OCI-LY3 (cell line): ENCODE measurements around the gene NUDT1.

Experiments
- H2AFZ ChIP-seq: fragments of 200-600, 300-600 bp; shearing (Covaris generic); 2 replicates; pipeline ENCODE4 v1.6.0; 2014; ENCODE audit warnings: antibody characterized with exemption, low read depth, low read length
- H3K27ac ChIP-seq: fragments of 200-600, 300-600 bp; sonication (generic); 2 replicates; pipeline ENCODE4 v1.5.1; 2014; ENCODE audit warnings: mild to moderate bottlenecking, low read length, moderate library complexity, mixed read lengths
- H3K27me3 ChIP-seq: fragments of 200-600, 300-600 bp; sonication (generic); 2 replicates; pipeline ENCODE4 v1.6.1; 2014; ENCODE audit warnings: low read depth, low read length, mixed read lengths
- H3K36me3 ChIP-seq: fragments of 200-600, 300-600 bp; sonication (generic); replicated peaks from 2 replicates; pipeline ENCODE3; 2014; ENCODE audit warnings: low read depth, low read length, mixed read lengths
- H3K4me1 ChIP-seq: fragments of 300-600, 200-600 bp; sonication (generic); 2 replicates; pipeline ENCODE4 v1.6.1; 2014; ENCODE audit warnings: low read length, mixed read lengths
- H3K4me2 ChIP-seq: fragments of 200-600, 300-600 bp; sonication (generic); 2 replicates; pipeline ENCODE4 v1.6.1; 2014; ENCODE audit warnings: low read length, mixed read lengths
- H3K4me3 ChIP-seq: fragments of 300-600, 200-600 bp; sonication (generic); 2 replicates; pipeline ENCODE4 v1.5.1; 2014; ENCODE audit warnings: antibody characterized with exemption, mild to moderate bottlenecking, low read length, moderate library complexity
- H3K79me2 ChIP-seq: fragments of 300-600, 200-600 bp; shearing (Covaris generic); 2 replicates; pipeline ENCODE4 v1.6.1; 2014; ENCODE audit warnings: mild to moderate bottlenecking, low read length, mixed read lengths
- H3K9ac ChIP-seq: fragments of 300-600, 200-600 bp; shearing (Covaris generic); 2 replicates; pipeline ENCODE4 v1.6.0; 2014; ENCODE audit warnings: mild to moderate bottlenecking, low read length, moderate library complexity
- H3K9me3 ChIP-seq: fragments of 200-600, 300-600 bp; shearing (Covaris generic); 2 replicates; pipeline ENCODE4 v1.6.1; 2014; ENCODE audit warnings: low read length, mixed read lengths; ENCODE audit not compliant: insufficient read depth
- H4K20me1 ChIP-seq: fragments of 200-600, 300-600 bp; sonication (generic); 2 replicates; pipeline ENCODE4 v1.6.1; 2016; ENCODE audit warnings: low read length, mixed read lengths; ENCODE audit not compliant: insufficient read depth
- CTCF ChIP-seq: fragments of 200-600, 300-600 bp; sonication (generic); IDR thresholded peaks from 2 replicates; pipeline ENCODE4 v1.5.1; 2014; ENCODE audit warnings: antibody characterized with exemption, low read length, low read depth
- EZH2phosphoT487 ChIP-seq: fragments of 200-600 bp; shearing (Covaris generic); IDR thresholded peaks from 2 replicates; pipeline ENCODE4 v1.6.1; 2018; ENCODE audit warnings: antibody characterized with exemption, mixed run types, low read depth

Gene NUDT1

GRCh38 chr7:2230882-2231281 lies 11.1 kb upstream of the NUDT1 start:
- Histone ChIP-seq H3K4me2 (no peak overlapping the region), H3K9ac (no peak overlapping the region), H3K36me3 (peaks cover 23% of the 10 kb centered on the region), H3K9me3 (no peaks in the 10 kb centered on the region), H4K20me1 (0 out of 2 replicates have a peak, but pooled peaks cover 4% of the 10 kb centered on the region), H3K27ac (no peak overlapping the region), H3K79me2 (peaks cover 48% of the 10 kb centered on the region), H2AFZ (no peak overlapping the region), H3K4me1 (peaks cover 7% of the 10 kb centered on the region), H3K27me3 (no peaks in the 10 kb centered on the region), H3K4me3 (no peak overlapping the region)
- no peak for TF ChIP-seq EZH2phosphoT487
- TF ChIP-seq CTCF = no peak

- Histone ChIP-seq H4K20me1 (0 out of 2 replicates have a peak, but pooled peaks cover 4% of the 10 kb centered on the region), H3K36me3 (peaks cover 27% of the 10 kb centered on the region), H3K27ac (peak overlapping the region; percentile 46), H3K9ac (peak overlapping the region; percentile 87), H2AFZ (no peak overlapping the region), H3K27me3 (no peaks in the 10 kb centered on the region), H3K4me1 (peaks cover 17% of the 10 kb centered on the region), H3K79me2 (peaks cover 58% of the 10 kb centered on the region), H3K4me3 (peak overlapping the region; percentile 93), H3K4me2 (peak overlapping the region; percentile 92), H3K9me3 (no peaks in the 10 kb centered on the region)
- TF ChIP-seq CTCF (no peak), EZH2phosphoT487 (no peak)
Measured at GRCh38 chr7:2231992-2232765, 9.8 kb upstream of the NUDT1 start.

GRCh38 chr7:2232766-2233520 lies 9.1 kb upstream of the NUDT1 start, which contains the start of gene MAD1L1:
TSS of gene MAD1L1 (minus strand) at chr7:2232945. CDS start at chr7:2230133, 2,812 bp downstream.
- Histone ChIP-seq H2AFZ (no peak within 1 kb of the TSS), H4K20me1 (0 out of 2 replicates have a peak, but pooled peaks cover 4% of the 10 kb centered on the region), H3K4me1 (peaks cover 23% of the 10 kb centered on the region), H3K36me3 (peaks cover 25% of the 10 kb centered on the region), H3K4me2 (peak within 1 kb of the TSS; percentile 92), H3K27ac (peak within 1 kb of the TSS; percentile 46), H3K9ac (peak within 1 kb of the TSS; percentile 87), H3K4me3 (peak within 1 kb of the TSS; percentile 93), H3K79me2 (peaks cover 53% of the 10 kb centered on the region), H3K9me3 (no peaks in the 10 kb centered on the region), H3K27me3 (no peaks in the 10 kb centered on the region)
- TF ChIP-seq EZH2phosphoT487 (no peak), CTCF (no peak)

GRCh38 chr7:2233926-2234325 lies 8.1 kb upstream of the NUDT1 start:
- TF ChIP-seq CTCF (no peak), EZH2phosphoT487 (no peak)
- H2AFZ ChIP-seq = no peak overlapping the region
- H3K4me3 ChIP-seq = no peak overlapping the region
- 0 out of 2 replicates have a peak, but pooled peaks cover 4% of the 10 kb centered on the region for H4K20me1 ChIP-seq
- no peak overlapping the region for H3K4me2 ChIP-seq
- no peak overlapping the region for H3K27ac ChIP-seq
- no peak overlapping the region for H3K9ac ChIP-seq
- no peaks in the 10 kb centered on the region for H3K27me3 ChIP-seq
- H3K79me2 ChIP-seq = peaks cover 50% of the 10 kb centered on the region
- H3K9me3 ChIP-seq = no peaks in the 10 kb centered on the region
- H3K36me3 ChIP-seq = peaks cover 30% of the 10 kb centered on the region
- peaks cover 29% of the 10 kb centered on the region for H3K4me1 ChIP-seq
